GM18505 (cell line): Measurements from ENCODE around the gene FAM187B.

Experiments
- ATAC-seq: cut with Tn5 transposase; IDR thresholded peaks from one replicate; pipeline ENCODE4 v1.9.1; 2021; ENCODE audit not compliant: unreplicated experiment
- POLR2A ChIP-seq: IDR thresholded peaks from 4 replicates; pipeline ENCODE4 v1.6.1; 2011; ENCODE audit warnings: borderline replicate concordance; ENCODE audit not compliant: insufficient read depth, insufficient read length; ENCODE audit errors: extremely low read depth

FAM187B gene

GRCh38 chr19:35267353-35267817, 38.8 kb upstream of the FAM187B start:
- peak; percentile 1 for TF ChIP-seq POLR2A
- ATAC-seq, result no peak

- no peak for TF ChIP-seq POLR2A
- ATAC-seq, result no peak
Observed at GRCh38 chr19:35266520-35267352, 38.2 kb upstream of the FAM187B start.

- TF ChIP-seq POLR2A, result no peak
Observed at GRCh38 chr19:35265900-35266519, 37.5 kb upstream of the FAM187B start.

GRCh38 chr19:35265126-35265899, 36.8 kb upstream of the FAM187B start:
- no peak for ATAC-seq
- TF ChIP-seq POLR2A, result peak; percentile 9

More at GRCh38 chr19:35265900-35266519, 37.5 kb upstream of the FAM187B start:
- no peak for ATAC-seq

GRCh38 chr19:35264268-35265125, 36.0 kb upstream of the FAM187B start:
- ATAC-seq, result no peak
- TF ChIP-seq POLR2A, result no peak

GRCh38 chr19:35262101-35262761, 33.7 kb upstream of the FAM187B start:
- TF ChIP-seq POLR2A, result no peak
- no peak for ATAC-seq

GRCh38 chr19:35261356-35262100, 33.0 kb upstream of the FAM187B start:
- ATAC-seq, result no peak

GRCh38 chr19:35260694-35261304, 32.3 kb upstream of the FAM187B start:
- no peak for TF ChIP-seq POLR2A
- ATAC-seq, result no peak

More at GRCh38 chr19:35261356-35262100, 33.0 kb upstream of the FAM187B start:
- no peak for TF ChIP-seq POLR2A

GRCh38 chr19:35257113-35257461, 28.5 kb upstream of the FAM187B start:
- TF ChIP-seq POLR2A, result no peak
- ATAC-seq, result no peak

GRCh38 chr19:35256566-35256965, 28.0 kb upstream of the FAM187B start:
- ATAC-seq, result no peak
- no peak for TF ChIP-seq POLR2A
